ENCODE measurements around the gene TBC1D24.
A peak's percentile ranks its signal among the peaks of the same experiment; 100 is the strongest.

Gene TBC1D24

DNA sequence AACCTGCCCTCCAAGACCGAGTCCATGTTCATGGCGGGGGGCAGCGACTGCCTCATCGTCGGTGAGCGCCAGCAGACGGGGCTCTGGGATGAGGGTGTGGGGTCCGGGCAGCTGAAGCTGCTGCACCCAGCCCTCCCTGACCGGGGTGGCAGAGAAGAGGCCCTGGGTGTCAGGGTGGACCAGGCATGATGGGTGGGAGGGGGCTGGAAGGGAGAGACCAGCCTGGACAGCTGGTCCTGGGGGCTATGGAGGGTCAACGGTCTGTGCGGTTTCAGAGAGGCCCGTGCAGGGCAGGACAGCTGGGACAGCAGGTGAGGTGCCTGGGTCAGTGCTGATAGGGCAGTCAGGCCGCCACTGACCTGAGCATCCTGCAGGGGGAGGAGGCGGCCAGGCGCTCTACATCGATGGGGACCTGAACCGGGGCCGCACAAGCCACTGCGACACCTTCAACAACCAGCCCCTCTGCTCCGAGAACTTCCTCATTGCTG is 25.5 kb downstream of the TBC1D24 start:
- no peak for DNase-seq

DNA sequence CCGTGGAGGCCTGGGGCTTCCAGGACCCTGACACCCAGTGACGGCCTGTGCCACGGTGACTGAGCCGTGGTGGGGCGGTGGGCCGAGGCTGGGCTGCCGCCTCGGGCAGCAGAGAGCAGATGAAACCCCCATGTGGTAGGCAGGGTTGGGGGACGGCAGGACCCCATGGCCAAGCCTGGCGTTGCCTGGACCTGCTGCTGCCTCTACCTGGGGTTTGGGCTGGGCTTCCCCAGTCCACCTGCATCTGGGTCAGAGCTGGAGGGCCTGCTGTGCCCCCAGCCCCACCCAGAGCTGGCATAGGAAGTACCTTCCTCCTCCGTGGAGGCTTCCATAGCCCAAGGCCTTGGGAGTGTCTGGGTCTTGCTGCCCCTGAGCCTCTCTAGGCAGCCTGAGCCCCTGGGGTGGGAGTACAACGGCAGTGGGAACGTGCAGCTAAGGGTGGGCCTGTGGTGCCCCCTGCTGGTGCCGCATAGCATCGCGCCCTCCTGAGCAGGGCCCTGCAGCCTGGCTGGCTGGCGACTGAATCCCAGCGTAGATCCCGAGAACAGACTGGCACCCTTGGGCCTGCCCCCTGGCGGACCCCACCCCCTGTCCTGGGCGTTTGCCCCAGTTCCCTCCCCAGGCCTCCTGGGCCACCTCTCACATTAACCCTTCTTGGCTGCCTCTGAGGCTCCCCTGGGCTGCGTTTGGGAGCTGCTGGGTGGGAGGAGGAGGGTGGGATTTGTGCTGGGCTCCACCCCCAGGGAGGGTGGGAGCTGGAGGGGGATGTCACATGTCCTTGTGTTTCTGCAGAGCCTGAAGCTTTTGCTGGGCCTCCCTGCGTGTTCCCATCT is 26.2 kb downstream of the TBC1D24 start:
- peak; percentile 68 for DNase-seq

DNA sequence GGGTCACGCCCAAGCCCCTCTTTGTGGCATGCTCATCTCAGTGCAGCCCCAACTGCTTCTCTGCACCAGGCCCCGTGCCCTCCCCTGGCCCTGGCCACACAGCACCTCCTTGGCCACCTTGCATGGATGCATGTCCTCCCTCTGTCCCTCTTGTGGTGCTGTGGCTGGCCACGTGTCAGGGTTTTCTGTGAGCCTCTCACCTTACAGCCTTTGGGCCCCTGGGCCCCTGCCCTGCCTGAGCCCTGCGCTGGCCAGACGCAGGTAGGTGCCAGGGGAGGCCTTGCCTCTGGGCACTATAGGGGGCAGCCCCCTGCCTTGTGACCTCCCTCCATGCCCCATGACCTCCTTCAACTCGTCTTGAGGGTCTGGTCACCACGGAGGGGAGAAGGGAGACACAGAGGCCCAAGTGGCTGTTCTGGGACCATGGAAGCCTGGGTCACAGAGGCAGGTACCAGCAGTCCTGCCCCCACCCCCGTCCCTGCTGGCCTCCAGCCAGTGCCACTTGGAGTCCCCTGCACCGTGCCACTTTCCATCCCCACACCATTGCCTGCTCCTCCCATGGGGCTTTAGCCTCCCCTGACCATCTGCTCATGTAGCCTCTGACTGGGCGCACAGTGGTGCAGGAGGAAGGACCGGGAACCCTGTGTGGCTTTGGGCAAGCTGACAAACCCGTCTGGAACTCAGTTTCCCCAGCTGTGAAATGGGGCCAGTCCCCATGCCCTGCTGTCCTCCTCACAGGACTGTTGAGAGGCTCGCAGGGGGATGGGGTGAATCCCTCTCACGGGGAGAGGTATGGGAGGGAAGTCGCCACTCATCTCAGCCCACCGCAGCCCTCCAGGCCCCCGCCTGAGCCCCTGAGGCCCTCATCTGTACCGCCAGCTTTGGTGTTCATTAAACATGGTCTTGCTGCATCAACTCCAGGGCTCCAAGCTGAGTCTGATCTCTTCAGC is 27.3 kb downstream of the TBC1D24 start:
- no peak for DNase-seq

DNA sequence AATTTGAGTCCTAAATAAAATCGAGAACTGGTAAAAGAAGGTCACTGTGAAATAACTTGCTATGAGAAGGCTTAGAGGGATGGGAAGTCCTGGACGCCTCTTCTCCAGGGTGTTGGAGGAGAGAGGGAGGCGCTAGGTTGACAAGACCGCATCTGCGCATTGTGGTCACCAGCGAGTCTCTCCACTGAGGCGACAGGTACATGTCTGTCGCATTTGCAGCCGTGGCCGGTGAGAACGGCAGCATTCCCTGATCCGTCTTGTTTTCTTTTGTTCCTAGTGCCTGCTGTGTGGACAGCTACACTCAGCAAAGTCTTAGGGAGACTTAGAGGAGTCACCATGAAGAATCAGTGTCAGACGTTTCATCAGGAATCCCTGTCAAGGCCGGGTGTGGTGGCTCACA is 30.8 kb downstream of the TBC1D24 start:
- DNase-seq: no peak

DNA sequence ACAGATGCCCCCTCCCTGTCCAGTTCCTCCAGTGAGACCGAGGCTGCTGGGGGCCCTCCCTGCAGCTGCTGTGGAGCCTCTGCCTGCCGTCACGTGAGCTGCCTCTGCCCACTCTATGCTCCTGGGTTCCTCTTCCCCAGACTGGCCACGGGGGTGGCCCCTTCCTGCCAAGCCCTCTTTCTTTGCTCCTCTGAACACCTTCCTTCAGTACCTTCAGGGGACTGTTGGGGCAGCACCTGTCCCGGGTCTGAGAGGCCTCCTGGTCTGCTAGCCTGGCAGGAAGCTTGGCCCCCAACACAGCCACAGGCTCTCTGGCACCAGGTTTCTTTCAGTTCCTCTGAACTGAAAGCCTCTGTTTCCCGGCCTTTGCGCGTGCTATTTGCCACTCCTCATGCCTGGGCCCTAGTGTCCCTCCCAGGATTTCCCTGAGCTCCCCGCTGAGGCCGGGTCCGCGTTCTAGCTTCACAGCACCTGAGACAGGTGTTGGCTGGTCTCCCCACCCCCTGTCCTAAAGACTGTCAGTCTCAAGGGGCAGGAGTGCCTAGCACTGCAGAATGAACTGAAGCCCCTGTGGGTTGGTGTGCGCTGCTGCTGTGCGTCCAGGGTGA is 32.2 kb downstream of the TBC1D24 start:
- no peak for DNase-seq

DNA sequence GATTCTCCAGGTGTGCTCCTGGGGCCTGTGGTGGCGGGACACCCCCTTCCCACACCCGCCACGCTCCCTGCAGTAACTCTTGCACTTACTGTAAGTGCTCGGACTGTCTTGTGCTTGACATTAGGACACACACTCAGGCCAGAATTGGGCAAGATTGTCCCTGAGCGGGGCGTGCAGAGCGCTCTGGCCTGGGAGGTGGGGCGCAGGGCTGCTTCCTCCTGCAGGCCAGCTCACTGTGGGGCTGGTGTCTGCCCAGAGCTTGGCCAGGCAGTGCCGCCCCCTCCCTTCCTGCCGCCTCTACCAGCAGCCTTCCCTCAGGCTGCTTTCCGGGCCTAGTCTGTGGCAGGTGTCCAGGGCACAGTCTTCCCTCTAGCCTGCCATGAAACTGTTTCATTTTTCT is 32.7 kb downstream of the TBC1D24 start:
- no peak for DNase-seq

DNA sequence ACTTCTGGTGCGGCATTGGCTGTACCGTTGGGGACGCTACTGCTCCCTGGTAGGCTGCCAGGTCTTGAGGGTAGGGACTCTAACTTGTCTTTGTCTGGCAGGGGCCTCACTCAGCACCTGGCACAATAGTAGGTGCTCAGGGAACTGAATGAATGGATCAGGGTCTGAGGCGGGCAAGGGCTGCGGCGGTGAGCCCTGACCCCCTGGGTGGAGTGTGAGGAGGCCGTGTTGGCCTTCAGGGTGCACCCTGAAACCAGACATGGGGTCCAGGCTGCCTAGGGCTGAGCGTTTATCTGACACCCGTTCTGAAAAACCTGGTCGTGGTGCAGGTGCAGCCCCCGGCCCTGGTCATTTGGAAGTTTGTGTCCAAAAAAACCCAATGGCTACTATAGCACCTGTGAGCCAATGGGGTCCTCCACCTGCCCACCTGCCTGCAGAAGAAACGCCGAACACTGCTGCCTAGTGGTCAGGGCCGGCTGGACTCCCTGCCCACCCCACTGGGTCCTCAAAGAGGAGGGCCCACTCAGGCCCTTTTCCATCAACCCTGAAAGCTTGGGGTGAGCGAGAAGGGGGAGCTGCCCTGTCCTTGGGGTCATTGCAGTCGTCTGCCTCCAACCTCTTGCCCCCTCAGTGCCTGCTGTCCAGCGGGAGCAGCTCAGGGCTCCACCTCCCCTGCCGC is 33.9 kb downstream of the TBC1D24 start:
- DNase-seq: no peak

DNA sequence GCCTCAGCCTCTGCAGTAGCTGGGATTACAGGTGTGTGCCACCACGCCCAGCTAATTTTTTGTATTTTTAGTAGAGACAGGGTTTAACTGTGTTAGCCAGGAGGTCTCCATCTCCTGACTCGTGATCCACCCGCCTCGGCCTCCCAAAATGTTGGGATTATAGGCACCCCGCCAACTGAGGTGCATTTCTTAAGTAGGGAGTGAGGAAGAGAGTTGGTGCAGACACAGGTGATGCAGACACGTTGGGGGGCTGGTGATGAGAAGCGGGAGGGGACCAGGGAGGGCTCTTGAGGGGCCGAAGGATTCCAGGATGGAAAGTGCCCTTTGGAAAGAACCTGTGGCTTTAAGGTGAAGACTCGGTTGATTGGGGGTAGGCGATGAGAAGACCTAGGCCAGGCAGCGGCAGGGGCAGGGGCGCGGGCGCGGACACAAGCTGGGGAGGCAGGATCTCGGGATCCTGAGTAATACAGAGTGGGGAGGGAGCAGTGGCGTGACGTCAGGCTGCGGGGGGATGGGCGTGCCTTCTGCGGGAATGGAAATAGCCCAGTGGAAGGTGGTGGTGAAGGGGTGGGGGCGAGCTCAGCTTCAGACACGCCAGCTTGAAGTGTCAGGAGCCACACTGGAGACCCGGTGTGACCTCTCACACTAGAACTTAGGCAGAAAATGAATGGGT is 36.3 kb downstream of the TBC1D24 start:
- DNase-seq: no peak

DNA sequence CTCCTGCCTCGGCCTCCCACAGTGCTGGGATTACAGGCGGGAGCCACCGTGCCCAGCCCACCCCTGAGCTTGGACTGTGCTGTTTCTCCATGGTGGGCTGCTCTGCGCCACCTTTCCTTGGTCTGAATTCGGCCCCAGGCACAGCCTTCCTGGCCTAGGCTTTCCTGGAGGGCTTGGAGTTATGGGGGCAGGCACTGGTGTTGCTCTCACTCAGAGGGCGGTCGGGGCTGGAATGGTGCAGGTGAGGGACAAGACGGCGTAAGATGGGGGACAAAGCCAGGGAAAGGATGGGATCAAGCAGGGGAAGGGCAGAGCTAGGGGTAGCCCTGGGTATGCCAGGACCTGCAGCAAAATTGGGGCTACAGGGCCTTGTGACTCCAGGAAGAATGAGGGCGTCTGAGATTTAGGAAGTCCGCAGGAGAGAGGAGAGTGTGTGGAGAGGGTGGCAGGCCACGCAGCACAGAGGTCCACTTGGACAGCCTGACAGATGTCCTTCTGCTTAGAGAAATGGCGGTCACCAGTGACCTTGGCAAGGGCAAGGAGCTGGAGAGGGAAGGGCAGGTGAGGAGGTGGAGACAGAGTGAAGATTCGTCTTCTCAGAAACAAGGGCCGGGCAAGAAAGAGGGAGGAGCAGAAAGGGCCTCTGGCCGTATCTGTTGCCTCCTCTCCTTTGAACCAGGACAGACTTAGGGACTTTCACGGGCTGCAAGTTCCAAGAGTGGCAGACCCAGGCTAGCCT is 37.2 kb downstream of the TBC1D24 start:
- no peak for DNase-seq

DNA sequence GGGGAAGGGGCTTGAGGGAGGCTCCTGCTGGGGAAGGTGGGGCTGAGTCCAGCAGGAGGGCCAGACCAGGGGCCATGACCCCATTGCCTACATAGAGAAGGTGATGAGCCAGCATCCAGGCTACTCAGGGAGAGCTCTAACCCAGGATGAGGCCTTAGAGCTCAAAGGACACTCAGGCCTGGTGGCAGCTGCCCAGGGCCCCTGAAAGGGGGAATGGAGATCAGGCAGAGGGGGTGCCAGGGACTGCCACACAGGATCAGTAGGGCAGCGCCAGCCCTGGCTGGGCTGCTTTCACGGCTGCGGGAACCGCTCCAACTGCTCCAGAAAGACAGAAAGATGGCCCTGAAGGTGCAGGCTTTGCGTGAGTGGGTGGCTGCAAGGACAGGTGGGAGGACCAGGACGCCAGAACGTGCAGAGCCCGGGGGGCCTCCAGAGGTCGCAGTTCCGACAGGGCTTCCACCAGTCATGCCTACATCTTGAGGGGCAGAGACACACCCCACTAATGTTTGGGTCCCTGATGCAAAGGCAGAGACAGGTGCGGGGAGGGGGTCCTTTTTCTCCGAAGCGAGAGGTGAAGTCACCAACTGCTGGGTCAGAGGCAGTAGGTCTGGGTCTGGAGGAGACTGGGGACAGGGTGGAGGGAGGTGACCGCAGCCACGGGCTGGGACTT is 37.9 kb downstream of the TBC1D24 start:
- no peak for DNase-seq

DNA sequence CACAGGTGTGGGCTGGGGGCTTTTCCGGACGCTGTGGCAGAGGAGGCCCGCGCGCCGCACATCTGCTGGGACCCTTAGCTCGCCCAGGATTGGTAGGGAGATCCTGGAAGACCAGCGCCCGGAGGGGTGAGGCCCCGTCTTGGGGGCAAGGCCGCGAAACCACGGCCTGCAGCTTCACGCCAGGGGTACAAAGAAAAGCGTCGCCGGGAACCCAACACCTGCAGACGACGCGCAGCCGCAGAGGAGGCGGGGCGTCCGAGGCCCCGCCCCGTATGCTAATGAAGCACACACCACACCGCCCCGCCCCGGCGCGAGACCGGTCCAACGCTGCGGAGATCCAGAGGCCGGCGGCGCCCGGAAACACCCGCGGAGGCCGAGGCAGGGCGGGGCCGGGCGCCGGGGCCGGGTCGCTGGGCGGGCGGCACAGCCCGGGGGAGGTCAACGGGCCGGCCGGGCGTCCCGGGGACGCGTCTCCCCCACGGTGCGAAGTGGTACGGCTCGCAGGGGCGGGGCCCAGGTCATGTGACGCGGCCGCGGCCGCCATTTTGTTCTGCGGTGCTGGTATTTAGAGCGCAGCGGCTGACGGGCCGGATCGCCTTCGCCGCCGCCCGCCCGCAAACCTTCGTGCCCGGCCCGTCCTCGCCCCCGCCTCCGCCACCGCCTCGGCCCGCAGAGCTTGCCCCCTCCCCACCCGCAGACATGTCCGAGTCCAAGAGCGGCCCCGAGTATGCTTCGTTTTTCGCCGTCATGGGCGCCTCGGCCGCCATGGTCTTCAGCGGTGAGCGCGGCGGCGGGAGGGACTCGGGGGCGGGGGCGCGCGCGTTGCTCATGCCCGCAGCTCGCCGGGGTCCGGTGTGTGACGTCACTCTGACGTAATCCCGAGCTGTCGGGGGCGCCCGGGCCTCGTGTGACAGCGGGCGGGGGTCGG is 38.7 kb downstream of the TBC1D24 start, which contains the start of gene ATP6V0C:
Gene ATP6V0C (plus strand): TSS at position 548 of the 928 bp plus-strand sequence. CDS start 152 bp downstream, at position 700.
- DNase-seq: peak; percentile 88

DNA sequence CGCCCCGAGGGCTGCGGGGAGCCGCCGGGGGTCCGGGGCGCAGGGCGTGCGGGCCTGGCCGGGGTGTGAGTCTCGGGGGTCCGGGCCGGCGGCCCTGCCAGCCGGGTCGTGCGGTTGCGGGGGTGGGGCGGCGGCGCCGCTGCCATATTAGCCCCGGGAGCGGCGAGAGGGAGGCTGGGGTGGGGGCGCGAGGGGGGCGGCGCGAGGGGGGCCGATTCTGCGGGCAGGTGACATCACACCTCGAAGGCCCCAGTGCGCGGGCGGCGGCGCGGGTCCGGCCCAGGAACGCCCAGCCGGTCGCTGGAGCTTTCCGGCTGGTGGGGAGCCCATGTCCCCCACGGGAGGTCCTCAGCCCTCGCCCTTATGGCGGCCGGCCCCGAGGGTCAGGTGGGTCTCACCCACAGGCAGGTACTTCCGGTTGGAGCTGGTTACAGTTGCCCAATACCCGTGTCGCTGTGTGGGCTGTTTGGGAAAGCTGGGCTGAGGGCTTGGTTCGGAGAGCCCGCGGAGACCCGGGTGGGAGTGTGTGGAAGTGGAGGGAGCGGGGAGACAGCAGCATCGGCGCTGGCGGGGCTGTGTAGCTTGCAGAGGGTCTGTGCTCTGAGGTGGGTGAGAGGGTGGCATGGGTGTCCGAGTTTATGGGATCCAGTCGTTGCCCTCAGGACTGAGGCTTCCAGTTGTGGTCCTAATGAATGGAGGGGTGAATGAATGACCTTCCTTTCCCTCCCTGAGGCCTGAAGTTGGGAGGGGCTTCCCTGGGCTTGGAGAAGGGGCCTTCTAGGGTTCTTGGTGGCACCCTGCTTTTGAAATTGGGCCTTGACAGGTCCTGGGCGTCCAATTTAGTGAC is 39.6 kb downstream of the TBC1D24 start:
- DNase-seq: no peak

DNA sequence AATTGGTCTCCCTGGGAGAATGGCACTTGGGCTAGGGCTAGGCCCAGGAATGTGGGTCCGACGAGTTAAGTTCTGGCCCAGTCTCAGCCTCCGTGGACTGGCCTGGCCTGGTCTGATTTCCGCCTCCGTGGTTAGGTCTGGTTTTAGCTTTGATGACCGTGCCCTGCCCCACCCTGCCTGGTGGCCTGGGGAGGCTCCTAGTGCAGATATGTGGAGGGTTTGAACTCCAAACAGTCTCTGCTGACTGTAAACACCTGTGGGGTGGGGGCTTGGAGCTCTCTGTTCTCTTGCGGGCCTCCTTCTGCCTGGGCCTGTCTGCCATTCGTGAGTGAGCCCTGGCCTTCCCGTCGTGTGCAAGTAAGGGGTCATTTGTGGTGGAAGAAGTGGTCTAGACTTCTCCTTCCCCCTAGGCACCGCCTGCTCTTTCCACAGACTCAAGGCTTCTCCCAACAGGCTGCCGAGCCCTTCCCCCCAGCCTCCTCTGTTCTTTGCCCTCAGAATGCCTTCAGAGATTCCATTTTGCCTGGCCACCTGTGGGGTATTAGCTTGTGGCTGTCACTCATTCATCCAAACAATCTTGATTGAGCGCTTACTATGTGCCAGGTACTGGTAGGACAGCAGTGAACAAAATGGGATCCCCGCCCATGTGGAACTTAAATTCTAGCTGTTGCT is 40.4 kb downstream of the TBC1D24 start:
- no peak for DNase-seq

DNA sequence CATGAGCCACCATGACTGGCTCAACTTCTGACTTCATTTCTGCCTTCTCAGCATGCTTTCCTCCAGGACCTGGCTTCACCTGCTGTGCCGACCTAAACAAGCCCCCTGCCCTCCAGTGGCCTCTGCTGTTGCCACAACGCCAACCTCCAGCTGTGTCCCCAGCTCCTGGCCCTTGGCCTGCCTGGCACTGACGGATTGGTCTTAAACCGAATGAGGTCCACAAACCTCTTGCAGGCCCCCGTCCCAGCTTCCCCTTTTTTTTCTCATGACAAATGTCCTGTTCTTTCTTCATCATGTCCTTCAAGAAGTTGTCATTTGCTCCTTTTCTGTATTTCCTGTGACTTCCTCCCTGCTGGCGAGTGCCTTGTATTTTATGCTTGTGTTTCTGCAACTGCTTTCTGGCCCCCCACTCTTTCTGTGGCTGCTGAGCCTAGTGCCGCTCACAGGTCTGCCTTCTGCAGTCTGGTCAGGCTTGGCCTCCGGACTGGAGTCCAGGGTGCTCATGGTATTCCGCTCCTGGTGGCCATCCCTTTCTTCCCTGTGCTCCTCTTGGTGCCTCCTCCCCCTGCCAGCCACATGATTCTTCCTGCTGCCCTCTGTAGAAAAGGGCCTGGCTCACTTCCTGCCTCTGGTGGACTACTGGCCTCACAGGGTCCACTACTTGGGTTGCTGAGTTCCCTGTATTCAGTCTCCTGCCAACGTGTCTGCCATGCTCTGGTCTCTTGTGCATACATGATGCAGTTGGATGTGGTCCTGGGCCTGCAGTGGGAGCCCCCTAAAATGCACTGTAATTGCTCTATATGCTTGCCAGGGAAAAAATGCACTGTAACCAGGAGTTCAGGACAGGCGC is 41.7 kb downstream of the TBC1D24 start:
- peak; percentile 42 for DNase-seq

DNA sequence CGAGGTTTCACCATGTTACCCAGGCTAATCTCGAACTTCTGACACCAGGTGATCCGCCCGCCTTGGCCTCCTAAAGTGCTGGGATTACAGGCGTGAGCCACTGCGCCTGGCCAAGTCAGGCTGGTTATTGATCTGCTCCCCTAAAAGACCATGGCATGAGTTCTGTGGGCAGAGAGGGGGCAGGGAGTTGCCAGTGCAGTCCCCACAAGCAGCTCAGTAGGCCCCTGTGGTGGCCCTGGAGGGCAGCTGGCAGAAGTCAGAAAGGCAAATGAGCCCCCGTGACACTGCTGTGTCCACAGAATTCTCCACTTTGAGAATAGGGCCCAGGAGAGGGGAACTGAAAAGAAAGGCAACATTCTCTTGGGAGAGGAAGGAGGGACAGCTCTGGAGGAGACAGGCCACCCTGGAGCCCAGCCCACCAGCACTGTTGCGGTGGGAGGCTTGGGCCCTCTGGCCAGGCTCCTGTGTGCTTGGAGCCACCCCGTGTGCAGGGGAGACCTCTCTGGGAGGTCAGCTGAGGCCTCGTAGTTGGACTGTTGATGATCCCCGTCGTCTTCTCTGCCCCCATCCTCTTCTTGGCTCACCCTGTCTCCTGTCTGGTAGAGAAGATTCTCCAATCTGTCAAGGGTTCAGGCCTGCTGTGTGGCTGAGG is 43.2 kb downstream of the TBC1D24 start:
- no peak for DNase-seq
